Measurements from ENCODE around the gene SEM1. TPM values are rescaled to one million over a fixed set of nuclear protein-coding genes. Genes with fewer than 3 reads are reported as not detected.

SEM1 gene
- total and polyA plus RNA-seq, 2 of the 8 experiments (the other 6 are each of a cell fraction or from before 2014, with no cell fraction given), result 20.8 to 75.3 TPM

DNA sequence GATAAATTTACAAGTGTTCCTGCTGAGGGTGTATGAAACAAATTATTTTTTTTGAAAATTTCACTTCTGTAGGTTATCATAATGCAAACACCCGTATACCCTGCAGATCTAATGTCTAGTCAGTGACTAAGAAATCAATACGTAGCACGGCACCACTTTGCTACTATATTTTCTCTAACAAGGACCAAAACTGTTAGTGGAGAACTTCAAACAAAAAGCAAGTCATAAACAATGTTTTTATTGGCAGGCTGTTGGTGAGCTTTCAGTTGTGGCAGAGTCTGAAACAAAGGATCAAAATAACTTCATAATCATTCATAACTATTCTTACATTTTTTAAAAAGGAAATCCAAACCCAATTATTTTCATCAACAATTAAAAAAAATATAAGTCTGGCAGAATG lies 11.8 kb downstream of the SEM1 start:
- H2AFZ ChIP-seq (ENCODE audit: low read length), result no peak overlapping the region
- no peak for TF ChIP-seq ZNF274 (IDR thresholded peaks at IDR 0.05; ENCODE audit: borderline replicate concordance, extremely low read depth, low read length)
- TF ChIP-seq, protein P1, sequence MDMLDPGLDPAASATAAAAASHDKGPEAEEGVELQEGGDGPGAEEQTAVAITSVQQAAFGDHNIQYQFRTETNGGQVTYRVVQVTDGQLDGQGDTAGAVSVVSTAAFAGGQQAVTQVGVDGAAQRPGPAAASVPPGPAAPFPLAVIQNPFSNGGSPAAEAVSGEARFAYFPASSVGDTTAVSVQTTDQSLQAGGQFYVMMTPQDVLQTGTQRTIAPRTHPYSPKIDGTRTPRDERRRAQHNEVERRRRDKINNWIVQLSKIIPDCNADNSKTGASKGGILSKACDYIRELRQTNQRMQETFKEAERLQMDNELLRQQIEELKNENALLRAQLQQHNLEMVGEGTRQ (IDR thresholded peaks at IDR 0.05; ENCODE audit: low read length), result no peak

More for the DNA sequence above, 11.8 kb downstream of the SEM1 start:
- no peaks in the 10 kb centered on the region for H3K23me2 ChIP-seq (ENCODE audit: low read depth, low read length)
- WGBS, 2 experiments (ENCODE audit: extremely low coverage in 1 of 2, insufficient coverage in 1 of 2, insufficient read length in 1 of 2, insufficient replicate concordance in 2 of 2, low coverage in 1 of 2, low lambda C conversion rate in 2 of 2, missing lambda C conversion rate in 1 of 2), result 96% methylated on average over 3 of the region's 3 CpGs; no CpG with 5 or more reads in 1 of the 2 experiments
- peaks cover 8 to 88% of the 10 kb centered on the region in 2 experiments for H3K79me2 ChIP-seq (ENCODE audit: control insufficient read depth in 1 of 2, insufficient read depth in 2 of 2, low read length in 2 of 2)
- H2BK12ac ChIP-seq (ENCODE audit: low read depth, low read length), result no peak overlapping the region
- CTCF ChIA-PET (ENCODE audit: partially characterized antibody), result no interaction called here
- H2BK5ac ChIP-seq (ENCODE audit: low read depth, low read length), result no peak overlapping the region
- no peak overlapping the region for H3K18ac ChIP-seq (ENCODE audit: extremely low read depth, low read length)
- peaks cover 0 to 7% (median 1%) of the 10 kb centered on the region in 4 experiments; a peak in 3 of 8 replicates for H3K36me3 ChIP-seq (ENCODE audit: control insufficient read depth in 2 of 4, insufficient read depth in 4 of 4, low read length in 3 of 4)
- no peak overlapping the region for H4K5ac ChIP-seq (ENCODE audit: insufficient read length, low read depth, low read length)
- no peaks in the 10 kb centered on the region for H3K9me3 ChIP-seq (ENCODE audit: insufficient read depth in 2 of 2, low read depth in 1 of 2, low read length in 1 of 2)
- H3K23ac ChIP-seq (ENCODE audit: insufficient read length), result no peak overlapping the region
- no peak overlapping the region for H3K4me2 ChIP-seq (ENCODE audit: insufficient read depth in 1 of 2, low read depth in 2 of 2, low read length in 2 of 2)
- H2BK15ac ChIP-seq (ENCODE audit: low read length), result no peak overlapping the region
- H4K20me1 ChIP-seq (replicated peaks in 1 of 2; ENCODE audit: control insufficient read depth in 1 of 2, insufficient read depth in 2 of 2, low read length in 2 of 2), result peaks cover 4 to 9% of the 10 kb centered on the region in 2 experiments
- POLR2A ChIA-PET (ENCODE audit: partially characterized antibody), result no interaction called here
- no peaks in the 10 kb centered on the region for H3K27me3 ChIP-seq (replicated peaks in 1 of 4; ENCODE audit: control insufficient read depth in 3 of 4, extremely low read depth in 1 of 4, insufficient read depth in 3 of 4, low read length in 3 of 4)
- H3K4me1 ChIP-seq (replicated peaks in 1 of 4; ENCODE audit: control insufficient read depth in 3 of 4, insufficient read depth in 4 of 4, low read length in 3 of 4), result no peaks in the 10 kb centered on the region
- H3K79me1 ChIP-seq (ENCODE audit: low read depth, low read length), result peaks cover 8% of the 10 kb centered on the region
- H2BK120ac ChIP-seq (replicated peaks; ENCODE audit: low read depth, low read length), result no peak overlapping the region
- FAIRE-seq, result no peak
- no peak overlapping the region for H2BK20ac ChIP-seq (ENCODE audit: low read length)
- H4K8ac ChIP-seq (ENCODE audit: extremely low read depth, insufficient read depth, low read length), result no peak overlapping the region
- H4K91ac ChIP-seq (replicated peaks; ENCODE audit: insufficient read length, low read length), result no peak overlapping the region
- H3K14ac ChIP-seq (ENCODE audit: insufficient read length), result no peak overlapping the region
- H2AK5ac ChIP-seq (ENCODE audit: low read depth, low read length), result no peak overlapping the region
- DNase-seq (ENCODE audit: low read depth in 1 of 2, low spot score in 2 of 2), result no peak
- no peak overlapping the region for H3K4ac ChIP-seq (replicated peaks; ENCODE audit: insufficient read length, low read depth, low read length)
- no peak overlapping the region for H3K9ac ChIP-seq (replicated peaks in 1 of 4; ENCODE audit: extremely low read depth in 1 of 4, low read depth in 3 of 4, low read length in 3 of 4)
- no peak overlapping the region for H3K27ac ChIP-seq (ENCODE audit: low read depth, low read length)
- H3K4me3 ChIP-seq (ENCODE audit: extremely low read depth in 1 of 4, insufficient read depth in 2 of 4, low read depth in 3 of 4, low read length in 4 of 4), result no peak overlapping the region
- no peak overlapping the region for H3K56ac ChIP-seq (replicated peaks; ENCODE audit: insufficient read length, low read depth, low read length)
